Jurkat, Clone E6-1 (cell line): Measurements from ENCODE around the gene MCU.
A peak's percentile ranks its signal among the peaks of the same experiment; 100 is the strongest.
"Not testable (repeated sequence)": the region's sequence is repeated elsewhere in the genome, so short reads cannot be mapped to it uniquely, and the experiment has no call there.

Experiments
- DNase-seq: peaks from one replicate; pipeline ENCODE4 v3.0.0-alpha.2; 2011; ENCODE audit warnings: low read depth, low spot score
- H3K4me3 ChIP-seq: 2 replicates; pipeline ENCODE4 v1.5.1; 2011; ENCODE audit warnings: mild to moderate bottlenecking, low read length, control low read depth, moderate library complexity

MCU gene

DNA sequence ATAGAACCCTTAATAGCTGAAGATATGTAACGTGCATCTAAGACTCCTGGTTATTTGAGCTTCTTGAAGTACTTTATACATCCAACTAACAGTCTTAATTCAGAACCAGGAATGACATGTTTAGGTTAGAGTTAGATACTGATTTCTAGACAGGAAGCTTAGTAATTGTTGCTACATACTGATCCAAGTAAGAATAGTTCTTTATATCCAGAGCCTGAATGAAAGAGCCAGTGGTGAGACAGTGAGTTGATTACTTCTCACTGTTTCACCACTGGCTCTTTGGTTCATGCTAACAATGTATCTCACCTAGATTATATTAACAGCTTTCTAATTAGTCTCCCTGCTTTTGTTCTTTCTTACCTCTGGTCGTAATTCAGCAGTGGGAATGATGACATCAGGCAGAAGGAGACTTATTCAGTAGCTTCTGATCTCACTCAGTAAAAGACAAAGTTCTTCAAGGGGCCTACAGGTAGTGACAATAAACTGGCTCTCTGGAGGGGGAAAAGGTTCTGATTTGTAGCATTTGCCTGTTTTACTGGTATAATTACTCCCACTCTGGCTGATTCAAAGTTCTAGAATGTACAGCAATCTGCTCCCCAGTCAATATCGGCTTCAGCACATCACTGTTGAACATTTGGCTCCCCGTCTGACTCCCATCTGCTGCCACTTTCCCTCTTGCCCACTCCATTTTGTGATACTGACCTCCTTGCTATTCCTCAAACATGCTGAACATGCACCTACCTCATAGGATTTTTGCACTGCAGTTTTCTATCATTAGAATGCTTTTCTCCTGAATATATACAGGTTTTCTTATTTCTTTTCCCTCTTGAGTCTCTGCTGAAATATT, 29.1 kb downstream of the MCU start:
- no peak overlapping the region for H3K4me3 ChIP-seq
- no peak for DNase-seq

DNA sequence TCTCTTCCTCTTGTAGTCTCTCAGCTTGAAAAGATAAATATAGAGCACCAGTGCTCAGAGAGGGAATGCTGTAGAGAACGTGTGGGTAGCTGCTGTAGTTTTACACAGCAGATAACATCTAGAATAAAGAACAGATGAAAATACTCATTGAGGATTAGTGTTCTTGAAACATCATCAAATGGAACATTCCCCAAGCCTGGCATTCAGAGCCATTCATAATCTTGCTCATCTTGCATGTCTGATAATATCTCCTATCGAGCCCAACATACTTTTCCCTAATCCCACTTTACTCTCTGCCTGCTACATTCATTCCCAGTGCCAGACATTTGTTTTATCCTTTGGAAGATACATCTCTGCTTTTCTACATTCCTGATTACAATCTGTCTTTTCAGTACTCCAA, 35.2 kb downstream of the MCU start:
- DNase-seq, result no peak
- H3K4me3 ChIP-seq, result no peak overlapping the region

DNA sequence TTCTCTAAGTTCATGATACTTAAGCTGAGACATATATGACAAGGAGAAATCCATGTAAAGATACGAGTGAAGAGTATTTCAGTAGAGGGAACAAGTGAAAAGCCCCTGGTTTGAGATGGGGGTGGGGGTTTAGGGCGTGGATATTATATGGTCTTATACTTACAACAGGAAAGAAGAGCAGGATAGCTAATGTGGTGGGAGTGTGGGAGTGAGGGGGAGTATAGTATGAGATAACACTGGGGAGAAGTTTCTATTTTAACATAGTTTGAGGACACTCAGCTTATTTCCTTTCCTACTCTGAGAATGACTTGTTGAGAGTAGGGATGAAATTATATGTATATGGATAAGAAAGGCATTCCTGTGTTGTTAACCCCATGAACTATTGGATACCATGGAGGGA, 36.5 kb downstream of the MCU start:
- H3K4me3 ChIP-seq, result no peak overlapping the region
- no peak for DNase-seq

DNA sequence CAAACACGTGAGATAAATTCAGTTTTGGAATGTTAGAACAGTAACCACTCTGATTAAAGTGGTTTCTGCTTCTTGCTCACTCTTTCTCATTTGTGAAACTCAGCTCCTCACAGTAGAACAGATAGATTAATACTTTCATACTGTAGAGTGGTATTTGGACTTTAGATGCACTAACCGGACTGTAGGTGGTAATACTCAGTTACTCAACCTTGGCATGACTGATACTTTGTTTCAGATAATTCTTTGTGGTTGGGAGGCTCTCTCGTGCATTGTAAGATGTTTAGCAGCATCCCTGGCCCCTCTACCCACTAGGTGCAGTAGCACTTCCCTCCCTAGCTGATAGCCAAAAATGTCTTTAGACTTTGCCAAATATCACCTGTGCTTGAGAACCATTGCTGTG, 37.6 kb downstream of the MCU start:
- no peak overlapping the region for H3K4me3 ChIP-seq
- DNase-seq, result peak; percentile 1

DNA sequence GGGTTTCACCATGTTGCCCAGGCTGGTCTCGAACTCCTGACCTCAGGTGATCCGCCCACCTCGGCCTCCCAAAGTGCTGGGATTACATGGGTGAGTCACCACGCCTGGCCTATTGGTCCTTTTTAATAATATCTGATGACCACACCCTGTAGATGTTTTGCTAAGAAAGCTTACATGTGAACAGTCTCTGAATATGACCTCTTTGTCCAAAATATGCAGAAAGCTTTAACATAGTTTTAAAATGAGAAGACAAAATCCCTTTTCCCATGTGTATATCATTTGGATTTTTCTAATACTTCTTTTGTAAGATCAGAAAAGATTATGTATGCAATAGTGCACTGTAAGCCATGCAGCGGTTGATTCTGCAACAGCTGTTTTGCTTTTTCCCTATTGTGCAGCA, 38.5 kb downstream of the MCU start:
- no peak overlapping the region for H3K4me3 ChIP-seq
- no peak for DNase-seq

DNA sequence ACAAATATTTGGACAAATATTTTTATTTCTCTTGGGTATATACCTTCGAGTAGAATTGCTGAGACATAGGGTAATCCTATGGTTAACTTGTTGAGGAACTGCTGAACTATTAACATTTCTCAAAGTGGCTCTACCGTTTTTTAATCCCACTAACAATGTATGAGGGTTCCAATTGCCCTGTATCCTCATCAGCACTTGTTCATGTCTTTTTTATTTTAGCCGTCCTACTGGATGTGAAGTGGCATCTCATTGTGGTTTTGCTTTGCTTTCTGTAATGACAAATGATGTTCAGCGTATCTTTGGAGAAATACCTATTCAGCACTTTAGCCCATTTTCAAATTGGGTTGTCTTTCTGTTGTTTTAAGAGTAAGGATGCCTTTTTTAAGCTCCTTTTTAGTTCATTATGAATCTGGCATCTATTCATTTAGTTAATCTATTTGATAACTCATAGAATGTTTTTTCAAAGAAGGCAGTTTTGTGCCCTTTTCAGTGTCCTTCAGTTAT, 40.0 kb downstream of the MCU start:
- H3K4me3 ChIP-seq, result no peak overlapping the region
- no peak for DNase-seq

DNA sequence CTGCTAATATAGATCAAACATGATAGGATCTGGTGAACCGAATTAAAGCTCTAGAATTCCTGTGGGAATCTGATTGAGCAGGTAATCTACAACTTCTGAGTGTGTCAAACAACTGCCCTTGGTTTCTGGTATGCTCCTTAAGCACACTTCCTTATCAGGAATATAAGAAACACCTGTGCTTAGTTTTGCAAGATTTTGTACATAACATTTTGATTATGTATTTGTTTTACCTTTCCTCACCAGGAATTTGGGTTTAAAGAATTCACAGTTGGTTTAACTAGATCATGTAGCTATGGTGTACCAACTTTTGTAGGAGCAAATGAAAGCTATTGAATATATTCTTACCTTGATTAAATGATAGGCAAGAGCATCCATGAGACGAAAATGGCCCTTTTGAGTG, 40.6 kb downstream of the MCU start:
- no peak overlapping the region for H3K4me3 ChIP-seq
- DNase-seq, result no peak

DNA sequence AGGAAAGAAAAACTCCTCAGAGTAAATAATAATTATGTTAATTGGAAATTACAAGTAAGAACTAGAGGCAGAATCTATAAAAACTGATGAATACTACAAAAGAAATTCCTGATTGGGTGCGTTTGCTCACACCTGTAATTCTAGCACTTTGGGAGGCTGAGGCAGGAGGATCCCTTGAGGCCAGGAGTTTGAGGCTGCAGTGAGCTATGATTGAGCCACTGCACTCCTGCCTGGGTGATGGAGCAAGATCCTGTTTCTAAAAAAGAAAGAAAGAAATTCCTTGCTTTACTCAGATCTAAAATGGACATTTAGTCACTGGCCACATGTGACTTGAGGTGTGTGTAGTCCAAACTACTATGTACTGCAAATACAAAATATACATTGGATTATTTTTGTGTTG, 42.0 kb downstream of the MCU start:
- DNase-seq, result no peak
- H3K4me3 ChIP-seq, result no peak overlapping the region

DNA sequence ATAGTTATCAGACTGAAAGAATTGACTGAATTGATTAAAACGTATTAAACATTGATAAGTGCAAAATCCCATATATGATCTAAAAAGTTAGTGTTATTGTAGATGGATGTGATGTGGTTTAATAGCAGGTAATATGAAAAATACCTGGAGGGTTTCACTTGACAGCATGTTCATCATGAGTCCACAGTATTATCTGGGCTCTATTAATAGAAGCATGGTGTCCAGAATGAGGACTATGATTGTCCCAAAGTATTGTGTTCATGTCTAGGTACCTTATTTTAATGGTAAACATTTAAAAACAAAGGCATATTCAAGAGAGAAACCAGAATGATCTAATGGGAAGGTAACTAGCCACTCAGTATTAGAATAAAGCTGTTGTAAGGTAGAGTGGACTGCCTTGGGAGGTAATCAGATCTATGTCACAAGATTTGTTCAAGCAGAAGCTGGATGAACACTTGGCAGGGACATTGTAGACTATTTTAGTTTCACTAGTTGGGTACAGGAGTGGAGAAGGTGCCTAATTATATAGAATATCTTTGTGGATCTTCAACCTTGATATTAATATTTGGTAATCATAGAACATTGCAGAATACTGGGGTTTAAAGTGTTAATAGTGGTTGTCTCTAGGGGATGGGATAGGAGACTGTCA, 43.5 kb downstream of the MCU start:
- no peak overlapping the region for H3K4me3 ChIP-seq
- DNase-seq, result no peak

DNA sequence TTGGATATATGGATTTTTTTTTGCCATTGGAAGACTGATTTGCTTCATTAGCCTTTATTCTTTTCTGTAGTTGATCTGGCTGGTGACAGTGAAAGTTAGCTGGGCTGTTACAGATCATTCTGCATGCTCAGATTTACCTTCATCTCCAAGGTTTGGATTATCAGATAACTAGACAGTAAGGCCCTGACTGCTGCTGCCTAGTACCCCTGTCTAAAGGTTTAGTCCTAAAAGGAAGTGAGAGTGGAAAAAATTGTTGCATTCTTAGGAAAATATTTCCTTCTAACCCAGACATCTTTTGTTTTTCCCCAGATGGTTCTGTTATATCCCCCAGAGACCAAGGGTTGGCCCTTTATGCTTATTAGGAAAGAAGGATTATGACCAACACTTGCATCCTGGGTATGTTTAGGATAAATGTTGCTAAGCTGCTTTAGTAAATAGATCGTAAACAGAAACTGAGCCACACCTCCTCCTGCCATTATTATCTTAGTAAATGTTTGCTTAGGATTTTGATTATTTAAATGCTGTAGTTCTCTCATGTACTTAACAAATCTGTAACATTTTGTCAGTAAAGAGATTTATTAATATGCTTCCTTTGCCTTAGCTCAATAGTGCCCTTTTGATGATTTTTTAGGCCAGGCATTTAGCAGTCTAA, 44.4 kb downstream of the MCU start:
- no peak for DNase-seq
- no peak overlapping the region for H3K4me3 ChIP-seq

DNA sequence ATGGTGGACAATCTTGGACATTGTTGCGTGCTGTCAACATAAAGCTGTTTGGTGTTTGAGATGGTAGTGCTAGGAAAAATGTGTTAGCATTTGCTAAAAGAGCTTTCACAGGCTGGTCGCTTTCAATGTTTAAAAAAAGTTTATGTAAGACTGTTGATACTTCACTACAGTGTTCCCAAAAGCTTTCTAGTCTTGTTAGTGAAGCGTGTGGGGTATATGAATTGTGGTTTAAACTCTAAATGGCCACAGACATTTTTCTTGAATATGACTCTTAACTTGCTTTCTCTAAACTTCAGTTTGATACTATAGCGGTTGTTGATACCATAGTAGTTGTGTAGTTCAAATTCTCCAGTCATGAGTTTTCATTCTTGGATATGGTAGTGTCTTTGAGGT, 44.9 kb downstream of the MCU start:
- no peak for DNase-seq
- no peak overlapping the region for H3K4me3 ChIP-seq

DNA sequence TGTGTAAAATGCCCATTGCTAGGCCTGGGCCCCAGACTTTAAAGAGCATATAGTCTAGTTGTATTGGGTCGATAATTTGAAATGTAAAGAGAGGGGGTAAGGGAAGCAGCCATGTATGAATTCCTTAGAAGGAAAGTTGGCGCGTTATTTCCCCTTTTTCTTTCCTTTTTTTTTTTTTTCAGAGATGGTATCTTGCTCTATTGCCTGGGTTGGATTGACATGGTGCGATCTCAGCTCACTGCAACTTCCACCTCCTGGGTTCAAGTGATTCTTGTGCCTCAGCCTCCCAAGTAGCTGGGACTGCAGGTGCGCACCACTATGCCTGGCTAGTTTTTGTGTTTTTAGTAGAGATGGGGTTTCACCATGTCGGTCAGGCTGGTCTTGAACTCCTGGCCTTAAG, 45.4 kb downstream of the MCU start:
- not testable (repeated sequence) for DNase-seq, H3K4me3 ChIP-seq

DNA sequence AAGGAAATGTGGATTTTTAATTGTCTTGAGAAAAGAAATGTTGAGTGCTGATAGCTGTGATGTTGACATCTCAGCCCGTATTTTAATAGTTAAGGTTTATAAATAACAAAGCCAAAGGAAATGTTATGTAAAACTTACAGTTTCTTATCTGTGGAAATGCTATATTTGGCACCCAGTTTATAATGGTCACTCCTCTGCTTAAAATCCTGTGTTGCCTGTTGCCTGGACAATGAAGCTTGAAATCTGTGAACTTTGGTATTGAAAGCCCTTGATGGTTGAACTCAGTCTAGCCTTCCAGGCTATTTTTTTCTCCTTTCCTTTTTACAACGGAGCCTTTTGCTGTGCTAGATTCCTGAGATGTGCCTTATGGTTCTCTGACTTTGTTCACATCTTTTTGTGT, 46.5 kb downstream of the MCU start:
- H3K4me3 ChIP-seq, result no peak overlapping the region
- DNase-seq, result no peak

DNA sequence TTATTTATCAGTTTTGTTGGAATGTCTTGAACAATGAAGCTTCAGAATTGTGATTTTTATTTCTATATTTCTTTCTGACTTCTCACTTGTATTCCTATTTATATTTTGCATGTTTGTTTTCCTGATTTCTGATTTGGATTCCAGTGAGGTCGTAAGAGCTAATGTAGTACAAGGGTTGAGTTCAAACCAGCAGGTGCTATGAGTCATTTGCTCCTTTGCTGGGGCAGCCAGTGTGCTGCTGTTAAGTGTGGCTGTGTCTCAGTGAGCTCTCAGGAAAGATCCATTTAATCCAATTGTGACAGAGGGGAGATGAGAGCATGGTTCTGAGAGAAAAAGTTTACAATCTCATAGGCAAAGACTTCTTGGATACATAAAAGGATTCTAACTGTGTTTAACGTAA, 48.6 kb downstream of the MCU start:
- DNase-seq, result no peak
- H3K4me3 ChIP-seq, result no peak overlapping the region

DNA sequence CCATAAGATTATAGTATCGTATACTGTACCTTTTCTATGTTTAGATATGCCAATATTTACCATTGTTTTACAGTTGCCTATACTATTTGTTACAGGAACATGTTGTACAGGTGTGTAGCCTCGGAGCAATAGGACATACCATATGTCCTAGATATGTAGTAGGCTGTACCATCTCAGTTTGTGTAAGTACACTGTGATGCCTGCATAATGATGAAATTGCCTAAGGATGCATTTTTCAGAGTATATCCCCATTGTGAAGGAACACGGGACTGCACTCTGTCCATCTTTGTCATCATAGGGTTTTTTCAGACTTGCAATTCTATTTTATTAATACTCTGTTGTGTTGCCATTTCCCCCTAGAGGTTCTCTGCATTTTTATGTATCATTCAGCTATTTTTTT, 50.1 kb downstream of the MCU start:
- DNase-seq, result no peak
- no peak overlapping the region for H3K4me3 ChIP-seq

DNA sequence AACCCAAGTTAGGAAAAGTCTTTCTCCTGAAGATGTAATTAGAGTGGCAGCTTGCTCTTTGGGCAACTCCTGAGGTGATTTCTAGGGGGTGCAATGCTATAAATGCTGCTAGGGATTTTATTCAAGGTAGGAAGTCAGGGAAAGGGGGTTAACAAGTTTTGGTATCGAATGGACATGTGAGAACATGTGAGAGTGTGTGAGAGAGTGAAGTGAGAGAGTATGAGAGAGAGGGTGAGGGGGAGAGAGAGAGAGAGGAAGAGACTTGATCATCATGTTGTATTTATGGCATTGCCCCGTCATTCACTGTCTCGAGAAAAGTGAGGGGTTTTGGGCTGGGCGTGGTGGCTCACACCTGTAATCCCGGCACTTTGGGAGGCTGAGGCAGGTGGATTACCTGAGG, 50.9 kb downstream of the MCU start:
- no peak for DNase-seq
- no peak overlapping the region for H3K4me3 ChIP-seq

DNA sequence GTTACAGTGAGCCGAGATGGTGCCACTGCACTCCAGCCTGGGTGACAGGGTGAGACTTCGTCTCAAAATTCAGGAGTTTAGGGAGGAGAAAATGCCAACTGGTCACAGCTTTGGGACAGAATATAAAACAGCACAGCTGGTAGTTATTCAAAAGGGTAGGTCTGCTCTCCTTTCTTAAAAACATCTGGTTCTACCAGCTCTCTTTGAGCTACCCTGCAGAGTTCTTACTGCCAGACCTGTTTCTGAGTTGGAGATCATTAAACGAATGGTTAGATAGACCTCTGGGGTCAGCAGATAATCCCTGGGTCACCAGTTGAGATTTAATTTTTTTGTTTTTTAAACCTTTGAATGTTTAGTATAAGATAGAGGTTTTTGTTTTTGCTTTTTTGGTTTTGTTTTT, 52.6 kb downstream of the MCU start:
- H3K4me3 ChIP-seq, result no peak overlapping the region
- DNase-seq, result no peak

DNA sequence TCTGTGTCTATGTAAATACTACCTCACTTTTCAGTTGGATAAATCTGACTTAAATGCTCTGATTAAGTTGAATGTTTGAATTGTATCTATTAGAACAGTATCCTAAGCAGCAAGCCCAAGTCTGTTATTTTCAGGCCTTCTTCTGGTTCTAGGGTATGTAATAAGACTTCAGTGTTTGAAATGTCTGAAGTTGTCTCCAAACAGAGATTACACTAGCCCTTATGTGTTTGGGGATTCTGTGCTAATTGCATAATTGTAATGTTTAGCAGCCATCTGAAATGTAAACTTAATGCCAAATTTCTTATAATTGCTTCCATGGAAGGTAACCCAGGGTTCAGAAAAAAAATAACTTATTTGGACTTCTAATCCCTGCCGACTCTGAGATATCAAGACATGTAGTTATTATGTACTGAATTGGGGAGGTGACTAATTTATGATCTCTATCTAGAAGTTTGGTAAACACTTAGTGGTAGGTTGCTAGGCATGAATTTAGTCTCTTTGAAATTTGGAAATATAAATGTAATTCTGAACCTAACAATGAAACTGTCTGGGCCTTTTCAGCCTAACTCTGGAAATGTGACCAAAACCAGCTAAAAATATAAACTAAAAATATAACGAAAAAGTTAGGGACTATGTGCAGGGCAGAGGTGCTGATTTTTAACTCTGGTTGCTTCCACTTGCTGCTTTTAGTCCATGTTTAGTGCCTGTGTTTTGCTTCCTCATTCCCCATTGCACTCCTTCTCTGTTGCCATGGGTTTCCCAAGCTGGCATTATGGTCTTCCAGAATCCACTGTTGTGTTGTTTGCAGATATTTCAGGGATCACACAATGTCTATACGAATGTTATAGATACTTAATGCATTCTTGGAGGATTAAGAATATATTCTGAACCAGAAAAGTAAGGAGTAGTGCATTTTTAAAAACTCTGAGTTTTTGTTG, 54.8 kb downstream of the MCU start:
- no peak for DNase-seq
- H3K4me3 ChIP-seq, result no peak overlapping the region

DNA sequence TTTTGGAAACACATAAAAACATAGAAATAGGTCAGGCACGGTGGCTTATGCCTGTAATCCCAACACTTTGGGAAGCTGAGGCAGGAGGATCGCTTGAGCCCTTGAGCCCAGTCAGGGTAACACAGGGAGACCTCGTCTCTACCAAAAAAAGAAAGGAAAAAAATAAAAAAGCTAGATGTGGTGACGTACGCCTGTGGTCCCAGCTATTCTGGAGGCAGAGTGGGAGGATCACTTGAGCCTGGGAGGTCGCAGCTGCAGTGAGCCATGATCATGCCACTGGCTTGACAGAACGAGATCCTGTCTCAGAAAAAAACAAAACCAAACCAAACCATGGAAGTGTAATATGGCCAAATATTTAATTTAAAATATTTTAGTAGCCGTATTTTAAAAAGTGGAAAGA, 55.6 kb downstream of the MCU start:
- H3K4me3 ChIP-seq, result no peak overlapping the region
- DNase-seq, result no peak
